ENCODE results near the gene TEX48.

The TEX48 gene

DNA sequence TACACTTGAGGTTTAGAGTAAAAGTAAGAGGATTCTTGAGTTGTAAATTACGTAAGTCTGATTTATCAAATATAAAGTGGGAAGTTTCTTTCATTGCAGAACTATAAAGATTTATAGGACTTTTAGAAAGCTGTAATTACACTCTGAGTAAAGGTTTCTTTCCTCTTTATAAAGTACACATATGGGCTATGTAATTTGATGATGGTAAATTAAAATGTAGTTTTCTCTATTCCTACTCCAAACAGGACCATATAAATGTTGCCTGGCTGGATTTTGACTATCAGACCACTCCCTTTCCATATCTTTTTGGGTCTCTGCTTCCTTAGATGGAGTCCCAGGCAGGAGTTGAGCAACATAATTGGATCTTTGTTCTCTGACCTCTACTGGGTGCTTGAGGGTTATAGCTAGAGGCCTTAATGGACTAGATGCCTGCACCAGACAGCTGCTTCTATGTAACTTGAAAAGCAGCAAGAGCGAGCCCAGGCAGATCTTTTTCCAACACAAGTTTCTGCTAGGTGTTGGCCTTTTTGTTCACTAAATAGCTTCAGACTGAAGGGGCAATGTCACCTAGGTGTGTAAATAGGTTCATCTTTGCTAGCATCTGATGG lies 11.4 kb upstream of the TEX48 start:
- no peak for DNase-seq (ENCODE audit: low read depth)

DNA sequence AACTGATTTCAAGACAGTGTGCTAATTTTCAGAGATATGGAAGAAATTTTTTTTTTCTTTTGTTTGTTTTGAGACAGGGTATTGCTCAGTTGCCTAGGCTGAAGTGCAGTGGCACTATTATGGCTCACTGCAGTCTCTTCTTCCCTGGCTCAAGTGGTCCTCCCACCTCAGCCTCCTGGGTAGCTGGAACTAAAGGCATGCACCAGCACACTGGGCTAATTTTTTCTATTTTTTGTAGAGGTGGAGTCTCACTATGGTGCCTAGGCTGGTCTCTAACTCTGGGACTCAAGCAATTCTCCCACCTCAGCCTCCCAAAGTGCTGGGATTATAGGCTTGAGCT lies 9.9 kb upstream of the TEX48 start:
- DNase-seq (ENCODE audit: low read depth): no peak

- DNase-seq (ENCODE audit: low read depth): peak; percentile 72
Observed at GRCh38 chr9:114691046-114691955, 9.3 kb upstream of the TEX48 start.

DNA sequence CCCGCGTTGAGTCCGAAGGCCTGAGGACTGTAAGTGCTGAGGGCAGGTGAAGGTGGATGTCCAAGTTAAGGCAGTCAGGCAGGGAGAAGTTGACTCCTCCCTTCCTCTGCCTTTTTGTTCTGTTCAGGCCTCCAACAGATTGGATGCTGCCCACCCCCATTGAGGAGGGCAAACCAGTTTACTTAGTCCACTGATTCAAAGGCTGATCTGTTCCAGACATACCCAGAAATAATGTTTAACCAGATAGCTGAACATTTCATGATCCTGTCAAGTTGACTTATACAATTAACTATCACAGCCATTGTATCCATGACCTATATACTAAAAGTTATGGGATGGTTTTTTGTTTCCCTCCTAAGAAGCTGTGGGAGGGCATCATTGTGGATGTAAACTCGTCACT lies 8.3 kb upstream of the TEX48 start:
- no peak for DNase-seq (ENCODE audit: low read depth)

- no peak for DNase-seq (ENCODE audit: low read depth)
Observed at GRCh38 chr9:114689813-114690212, 7.8 kb upstream of the TEX48 start.

DNA sequence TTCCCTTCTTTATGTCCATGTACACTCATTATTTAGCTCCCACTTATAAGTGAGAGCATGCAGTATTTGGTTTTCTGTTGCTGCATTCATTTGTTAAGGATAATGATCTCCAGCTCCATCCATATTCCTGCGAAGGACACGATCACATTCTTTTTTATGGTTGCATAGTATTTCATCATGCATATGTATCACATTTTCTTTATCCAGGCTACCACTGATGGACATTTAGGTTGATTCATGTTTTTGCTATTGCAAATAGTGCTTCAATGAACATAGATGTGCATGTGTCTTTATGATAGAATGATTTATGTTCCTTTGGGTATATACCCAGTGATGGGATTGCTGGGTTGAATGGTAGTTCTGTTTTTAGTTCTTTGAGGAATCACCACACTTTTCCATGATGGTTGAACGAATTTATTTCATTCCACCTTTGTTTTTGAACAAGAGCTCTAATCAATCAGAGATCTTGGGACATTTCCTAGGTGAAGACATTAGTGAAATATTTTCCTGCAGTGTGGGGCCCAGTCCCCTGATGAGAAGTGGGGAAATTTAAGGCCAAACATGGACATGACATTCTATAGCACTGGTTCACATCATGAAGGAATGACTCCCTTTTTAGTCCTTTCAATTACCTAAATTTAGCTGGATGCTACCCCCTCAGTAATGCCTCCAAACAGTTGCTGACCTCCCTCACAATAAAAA lies 7.1 kb upstream of the TEX48 start:
- no peak for DNase-seq (ENCODE audit: low read depth)

GRCh38 chr9:114688379-114688778 lies 6.4 kb upstream of the TEX48 start:
- no peak for DNase-seq (ENCODE audit: low read depth)

GRCh38 chr9:114687034-114687433 lies 5.0 kb upstream of the TEX48 start:
- DNase-seq (ENCODE audit: low read depth): no peak

GRCh38 chr9:114685951-114686350 lies 4.0 kb upstream of the TEX48 start:
- DNase-seq (ENCODE audit: low read depth): no peak

DNA sequence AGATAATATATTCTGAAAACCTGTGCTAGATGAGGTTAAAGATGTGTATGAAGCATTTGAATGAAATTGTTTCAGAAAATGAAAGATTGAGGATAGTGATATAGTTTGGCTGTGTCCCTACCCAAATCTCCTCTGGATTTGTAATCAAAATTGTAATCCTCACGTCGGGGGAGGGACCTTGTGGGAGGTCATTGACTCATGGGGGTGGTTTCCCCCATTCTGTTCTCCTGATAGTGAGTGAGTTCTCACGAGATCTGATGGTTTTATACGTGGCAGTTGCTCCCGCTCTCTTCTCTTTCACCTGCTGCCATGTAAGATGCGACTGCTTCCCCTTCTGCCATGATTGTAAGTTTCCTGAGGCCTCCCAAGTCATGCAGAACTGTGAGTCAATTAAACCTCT lies 2.0 kb upstream of the TEX48 start:
- no peak for DNase-seq (ENCODE audit: low read depth)

GRCh38 chr9:114682846-114683245 lies 854 bp upstream of the TEX48 start:
- DNase-seq (ENCODE audit: low read depth): no peak

DNA sequence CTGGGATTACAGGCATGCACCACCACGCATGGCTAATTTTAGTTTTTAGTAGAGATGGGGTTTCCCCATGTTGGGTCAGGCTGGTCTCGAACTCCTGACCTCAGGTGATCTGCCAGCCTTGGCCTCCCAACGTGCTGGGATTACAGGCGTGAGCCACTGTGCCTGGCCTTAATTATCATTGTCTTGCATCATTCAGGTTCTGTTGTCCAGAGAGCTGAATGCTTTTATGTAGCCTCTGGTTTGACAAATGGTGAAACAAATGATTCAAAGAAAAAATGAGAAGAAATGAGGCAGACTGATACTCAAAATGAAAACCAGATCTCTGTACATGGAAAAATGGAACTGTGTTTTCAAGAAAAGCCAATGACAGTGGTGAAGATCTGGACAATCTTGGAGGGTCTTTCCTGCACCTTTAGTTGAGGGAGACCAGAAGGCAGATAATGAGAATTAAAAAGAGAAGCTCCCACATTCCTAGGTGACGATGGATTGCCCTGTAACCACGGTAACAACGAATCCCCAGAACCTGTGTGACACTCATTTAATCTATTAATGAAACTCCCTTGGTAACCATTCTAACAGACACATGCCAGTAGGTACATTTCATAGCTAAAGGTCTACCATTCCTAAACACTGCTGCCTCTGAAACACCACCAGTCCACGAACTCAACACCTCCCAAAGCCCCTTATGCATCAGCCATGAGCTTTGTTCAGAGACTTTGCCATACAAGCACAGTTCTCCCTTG lies 1.6 kb downstream of the TEX48 start:
- no peak for DNase-seq (ENCODE audit: low read depth)

- no peak for DNase-seq (ENCODE audit: low read depth)
Observed at GRCh38 chr9:114678795-114679194, 3.2 kb downstream of the TEX48 start.

DNA sequence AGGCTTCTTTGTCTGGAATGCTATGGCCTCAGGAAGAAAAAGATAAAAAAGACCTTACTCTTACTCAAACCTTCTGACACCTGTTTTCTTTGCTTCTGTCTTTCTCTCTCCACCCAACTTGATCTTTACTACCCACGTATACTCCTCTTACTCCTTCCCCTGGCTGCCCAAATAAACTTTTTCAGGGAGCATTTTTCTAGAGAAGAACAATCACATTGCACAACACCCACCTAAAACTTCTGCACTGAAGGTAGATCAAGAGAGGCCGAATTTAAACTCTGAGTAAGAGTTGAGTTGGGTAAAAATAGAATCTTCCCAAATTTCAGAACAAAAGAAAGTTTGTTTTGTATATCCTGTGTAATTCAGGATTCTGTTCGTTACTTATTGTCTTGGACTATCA lies 3.9 kb downstream of the TEX48 start:
- no peak for DNase-seq (ENCODE audit: low read depth)

GRCh38 chr9:114677418-114677817 lies 4.6 kb downstream of the TEX48 start:
- peak; percentile 100 for DNase-seq (ENCODE audit: low read depth)

GRCh38 chr9:114676901-114677300 lies 5.1 kb downstream of the TEX48 start:
- DNase-seq (ENCODE audit: low read depth): no peak

DNA sequence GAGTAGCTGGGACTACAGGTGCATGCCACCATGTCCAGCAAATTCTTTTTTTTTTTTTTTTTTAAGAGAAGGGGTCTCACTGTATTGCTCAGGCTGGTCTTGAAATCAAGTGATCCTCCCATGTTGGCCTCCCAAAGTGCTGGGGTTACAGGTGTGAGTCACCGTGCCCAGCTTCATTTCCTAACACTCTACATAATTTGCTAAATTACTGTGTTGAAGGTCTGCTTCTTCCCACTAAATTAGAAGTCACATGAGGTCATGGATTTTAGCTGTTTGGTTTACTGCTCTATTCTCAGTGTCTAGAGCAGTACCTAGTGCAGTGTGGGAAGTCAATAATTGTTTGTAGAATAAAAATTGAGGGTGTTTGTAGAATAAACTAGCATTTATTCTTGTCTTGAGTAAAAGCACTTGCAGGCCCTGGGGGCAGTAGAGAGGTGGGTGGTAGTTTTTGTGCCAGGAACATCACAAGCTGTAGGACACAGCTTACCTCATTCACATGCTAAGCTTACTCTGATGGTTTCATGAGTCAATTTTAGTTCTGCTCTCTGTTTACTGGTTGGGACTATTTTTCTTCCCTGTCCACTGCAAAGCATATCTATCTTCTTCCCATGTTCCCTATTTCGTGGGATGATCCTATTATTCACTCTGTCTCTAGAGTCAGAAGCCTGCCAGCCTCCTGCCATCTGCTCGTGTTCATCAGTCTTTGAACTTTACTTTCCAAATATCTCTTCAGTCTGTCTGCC lies 7.0 kb downstream of the TEX48 start:
- no peak for DNase-seq (ENCODE audit: low read depth)

GRCh38 chr9:114674076-114674797 lies 7.8 kb downstream of the TEX48 start:
- no peak for DNase-seq (ENCODE audit: low read depth)

- DNase-seq (ENCODE audit: low read depth): no peak
Observed at GRCh38 chr9:114671605-114672004, 10.4 kb downstream of the TEX48 start.

GRCh38 chr9:114669961-114670360 lies 12.0 kb downstream of the TEX48 start:
- no peak for DNase-seq (ENCODE audit: low read depth)

GRCh38 chr9:114668146-114668545 lies 13.8 kb downstream of the TEX48 start:
- DNase-seq (ENCODE audit: low read depth): no peak

Data from non-pigmented ciliary epithelial cell (primary cell).